GM12873 (cell line): ENCODE measurements around the gene SEPTIN5.

Source experiments
- CTCF ChIP-seq: IDR thresholded peaks from 2 replicates; pipeline ENCODE4 v1.5.1; 2012; ENCODE audit warnings: low read depth, mild to moderate bottlenecking, moderate library complexity, low read length, control low read depth; ENCODE audit not compliant: insufficient read depth; ENCODE audit errors: missing control alignments

The SEPTIN5 gene

GRCh38 chr22:19732403-19733113, 18.3 kb downstream of the SEPTIN5 start:
- no peak for TF ChIP-seq CTCF

GRCh38 chr22:19733755-19734154, 19.5 kb downstream of the SEPTIN5 start:
- TF ChIP-seq CTCF = no peak

GRCh38 chr22:19734163-19734562, 19.9 kb downstream of the SEPTIN5 start:
- no peak for TF ChIP-seq CTCF

- no peak for TF ChIP-seq CTCF
These were observed 20.6 kb downstream of the SEPTIN5 start for GRCh38 chr22:19734837-19735382.

GRCh38 chr22:19735665-19736510, 21.6 kb downstream of the SEPTIN5 start:
- no peak for TF ChIP-seq CTCF

GRCh38 chr22:19737846-19738663, 23.8 kb downstream of the SEPTIN5 start:
- no peak for TF ChIP-seq CTCF
